H9 (cell line): ENCODE results near the gene MAP1LC3B. TPM values are rescaled to one million over a fixed set of nuclear protein-coding genes. Genes with fewer than 3 reads are reported as not detected.

Source experiments
- DNase-seq: peaks from one replicate; pipeline ENCODE4 v3.0.0-alpha.2; 2017
- H2AFZ ChIP-seq: one replicate; pipeline ENCODE4 v1.6.1; 2013; ENCODE audit warnings: mild to moderate bottlenecking, low read length, control low read depth, moderate library complexity
- H2AK5ac ChIP-seq: 2 replicates; pipeline ENCODE4 v1.6.1; 2013; ENCODE audit warnings: low read length, control low read depth, mixed read lengths; ENCODE audit not compliant: insufficient read length
- H2BK120ac ChIP-seq: one replicate; pipeline ENCODE4 v1.6.1; 2013; ENCODE audit warnings: low read depth, mild to moderate bottlenecking, low read length, control low read depth, inconsistent platforms; ENCODE audit not compliant: poor library complexity, severe bottlenecking
- H2BK12ac ChIP-seq: 2 replicates; pipeline ENCODE4 v1.6.1; 2013; ENCODE audit warnings: low read length, control low read depth, mixed read lengths, low read depth; ENCODE audit not compliant: insufficient read length
- H2BK15ac ChIP-seq: 2 replicates; pipeline ENCODE4 v1.6.1; 2013; ENCODE audit warnings: low read depth, low read length, control low read depth
- H2BK20ac ChIP-seq: one replicate; pipeline ENCODE4 v1.6.1; 2013; ENCODE audit warnings: low read depth, mild to moderate bottlenecking, low read length, control low read depth, inconsistent platforms; ENCODE audit not compliant: poor library complexity, severe bottlenecking
- H2BK5ac ChIP-seq: 2 replicates; pipeline ENCODE4 v1.6.1; 2013; ENCODE audit warnings: low read length, control low read depth, mixed read lengths; ENCODE audit not compliant: insufficient read length
- H3K14ac ChIP-seq: 2 replicates; pipeline ENCODE4 v1.6.1; 2013; ENCODE audit warnings: low read length, control low read depth; ENCODE audit not compliant: insufficient read depth
- H3K18ac ChIP-seq: 2 replicates; pipeline ENCODE4 v1.6.1; 2013; ENCODE audit warnings: low read depth, mild to moderate bottlenecking, mixed read lengths, low read length, control low read depth; ENCODE audit not compliant: insufficient read length
- H3K23ac ChIP-seq: 2 replicates; pipeline ENCODE4 v1.6.1; 2013; ENCODE audit warnings: low read length, control low read depth, mixed read lengths, low read depth; ENCODE audit not compliant: insufficient read length
- H3K23me2 ChIP-seq: 2 replicates; pipeline ENCODE4 v1.6.1; 2013; ENCODE audit warnings: low read depth, mild to moderate bottlenecking, mixed read lengths, low read length, control low read depth; ENCODE audit not compliant: insufficient read length, poor library complexity, severe bottlenecking
- H3K27ac ChIP-seq: 2 replicates; pipeline ENCODE4 v1.5.1; 2013; ENCODE audit warnings: low read length, control low read depth, mixed read lengths, low read depth; ENCODE audit not compliant: insufficient read length
- H3K27me3 ChIP-seq: 2 replicates; pipeline ENCODE4 v1.6.1; 2013; ENCODE audit warnings: low read length, control low read depth, inconsistent platforms; ENCODE audit not compliant: insufficient read depth
- H3K4ac ChIP-seq: 2 replicates; pipeline ENCODE4 v1.6.1; 2013; ENCODE audit warnings: low read depth, mild to moderate bottlenecking, control low read depth, inconsistent platforms, low read length, moderate library complexity
- H3K4me1 ChIP-seq: 2 replicates; pipeline ENCODE4 v1.6.1; 2013; ENCODE audit warnings: low read length, control low read depth, inconsistent platforms; ENCODE audit not compliant: insufficient read depth
- H3K4me2 ChIP-seq: 2 replicates; pipeline ENCODE4 v1.6.1; 2013; ENCODE audit warnings: low read length, control low read depth, mixed read lengths; ENCODE audit not compliant: insufficient read length, insufficient read depth
- H3K56ac ChIP-seq: 2 replicates; pipeline ENCODE4 v1.6.1; 2013; ENCODE audit warnings: low read depth, mild to moderate bottlenecking, mixed read lengths, low read length, control low read depth; ENCODE audit not compliant: insufficient read length
- H3K79me1 ChIP-seq: 2 replicates; pipeline ENCODE4 v1.6.1; 2013; ENCODE audit warnings: low read depth, mild to moderate bottlenecking, moderate library complexity, low read length, control low read depth, inconsistent platforms; ENCODE audit not compliant: insufficient read depth, poor library complexity, severe bottlenecking
- H3K79me2 ChIP-seq: 2 replicates; pipeline ENCODE4 v1.6.1; 2013; ENCODE audit warnings: low read length, control low read depth, inconsistent platforms; ENCODE audit not compliant: insufficient read depth
- H3K9ac ChIP-seq: 2 replicates; pipeline ENCODE4 v1.6.1; 2013; ENCODE audit warnings: low read length, control low read depth, mixed read lengths; ENCODE audit not compliant: insufficient read length; ENCODE audit errors: extremely low read depth
- H3K9me3 ChIP-seq: one replicate; pipeline ENCODE4 v1.6.1; 2013; ENCODE audit warnings: low read depth, low read length, inconsistent platforms; ENCODE audit not compliant: control insufficient read depth
- H3T11ph ChIP-seq: one replicate; pipeline ENCODE4 v1.6.1; 2013; ENCODE audit warnings: mild to moderate bottlenecking, low read length, control low read depth, inconsistent platforms
- H4K20me1 ChIP-seq: one replicate; pipeline ENCODE4 v1.6.1; 2013; ENCODE audit not compliant: control insufficient read depth, insufficient read length, insufficient read depth
- H4K5ac ChIP-seq: 2 replicates; pipeline ENCODE4 v1.6.1; 2013; ENCODE audit warnings: low read depth, mild to moderate bottlenecking, mixed read lengths, low read length, control low read depth; ENCODE audit not compliant: insufficient read length
- H4K8ac ChIP-seq: replicated peaks from 2 replicates; pipeline ENCODE4 v1.6.1; 2013; ENCODE audit warnings: low read length, control low read depth, mixed read lengths, low read depth; ENCODE audit not compliant: insufficient read length
- H4K91ac ChIP-seq: 2 replicates; pipeline ENCODE4 v1.6.1; 2013; ENCODE audit warnings: low read depth, mild to moderate bottlenecking, moderate library complexity, mixed read lengths, low read length, control low read depth; ENCODE audit not compliant: insufficient read length
- H3K27ac Mint-ChIP-seq, 3 experiments: 2 replicates in 2 of 3; 3 replicates in 1 of 3; pipeline ENCODE4 v1.8.0; 2020 to 2021; ENCODE audit warnings: mixed read lengths in 3 of 3, mild to moderate bottlenecking in 1 of 3, moderate library complexity in 1 of 3
- H3K27me3 Mint-ChIP-seq: 2 replicates; pipeline ENCODE4 v1.8.0; 2021; ENCODE audit warnings: low read depth, mild to moderate bottlenecking, moderate library complexity, mixed read lengths
- H3K36me3 Mint-ChIP-seq, 3 experiments: 2 replicates in 2 of 3; 3 replicates in 1 of 3; pipeline ENCODE4 v1.8.0; 2020 to 2021; ENCODE audit warnings: low read depth in 3 of 3, mixed read lengths in 3 of 3; ENCODE audit not compliant: insufficient read depth in 1 of 3
- H3K4me1 Mint-ChIP-seq, 2 experiments: 2 replicates each; pipeline ENCODE4 v1.8.0; 2020; ENCODE audit warnings: mixed read lengths in 2 of 2
- H3K4me3 Mint-ChIP-seq, 2 experiments: 2 replicates in 1 of 2; 3 replicates in 1 of 2; pipeline ENCODE4 v1.8.0; 2020 to 2021; ENCODE audit warnings: mild to moderate bottlenecking in 2 of 2, mixed read lengths in 2 of 2, moderate library complexity in 1 of 2
- H3K9me3 Mint-ChIP-seq, 2 experiments: 2 replicates in 1 of 2; 3 replicates in 1 of 2; pipeline ENCODE4 v1.8.0; 2020; ENCODE audit warnings: mild to moderate bottlenecking in 2 of 2, mixed read lengths in 2 of 2, moderate library complexity in 1 of 2
- WGBS: extraction: QIAGEN DNeasy Blood & Tissue Kit; methylation state at CpG from one replicate; pipeline ENCODE4 v1.1.7; 2013; ENCODE audit warnings: missing lambda C conversion rate, low lambda C conversion rate, mixed read lengths; ENCODE audit not compliant: insufficient read length; ENCODE audit errors: extremely low coverage; 5-methylcytosine and 5-hydroxymethylcytosine counted together
- total RNA-seq: library from RNA; stranded (reverse); gene quantifications from 2 replicates; pipeline ENCODE4 v1.2.1, GENCODE V29; 2021
- TF ChIP-seq, protein P1 (sequence below): fragments of 200-600 bp; sonication (generic); conservative IDR thresholded peaks from 3 replicates; pipeline ENCODE4 v1.8.0; 2021; ENCODE audit warnings: antibody characterized with exemption, mild to moderate bottlenecking

MAP1LC3B gene
- total RNA-seq, 1 experiment from 2014 or later: 47.1 TPM

DNA sequence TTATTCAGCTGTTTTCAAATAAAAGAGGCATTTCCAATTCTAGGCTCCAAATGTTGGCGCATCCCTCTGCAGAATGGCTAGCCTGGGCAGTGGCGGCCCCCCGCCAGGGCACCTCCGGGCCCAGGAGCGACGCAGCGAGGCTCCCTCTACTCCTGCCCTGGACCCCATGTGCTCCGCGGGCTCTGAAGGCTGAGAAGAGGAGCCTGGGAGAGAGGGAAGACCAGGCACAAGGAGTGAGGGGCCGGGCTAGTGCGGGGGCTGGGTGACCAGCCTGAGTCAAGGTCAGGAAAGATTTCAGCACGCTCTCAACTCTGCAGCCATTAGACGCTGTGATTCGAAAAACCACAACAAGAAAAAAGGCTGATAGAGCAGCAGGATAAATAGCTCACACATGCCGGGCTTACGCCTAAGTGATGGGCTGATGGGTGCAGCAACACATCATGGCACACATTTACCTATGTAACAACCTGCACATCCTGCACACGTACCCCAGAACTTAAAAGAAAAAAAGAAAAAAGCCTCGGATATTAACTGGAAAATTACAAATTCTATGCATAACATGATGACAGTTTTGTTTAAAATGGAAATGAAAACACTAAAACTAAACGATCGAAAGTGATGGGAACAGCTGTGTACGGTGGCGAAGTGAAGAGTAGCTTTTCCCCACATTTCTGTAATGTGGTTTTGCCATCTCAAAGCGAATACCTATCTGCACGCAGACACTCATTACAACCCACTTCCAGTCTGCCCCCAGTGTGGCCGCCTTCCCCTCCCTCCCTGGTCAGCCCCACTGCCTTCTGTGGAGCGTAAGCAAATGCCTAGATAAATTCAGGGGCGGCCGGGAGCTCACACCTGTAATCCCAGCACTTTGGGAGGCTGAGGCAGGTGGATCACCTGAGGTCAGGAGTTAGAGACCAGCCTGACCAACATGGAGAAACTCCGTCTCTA lies 44.4 kb downstream of the MAP1LC3B start:
- Histone ChIP-seq H3K18ac (no peak overlapping the region), H3K23ac (no peak overlapping the region), H3K56ac (no peak overlapping the region), H2BK15ac (no peak overlapping the region), H4K20me1 (no peaks in the 10 kb centered on the region), H2BK20ac (no peak overlapping the region), H3K27me3 (no peaks in the 10 kb centered on the region), H3K79me1 (peaks cover 5% of the 10 kb centered on the region), H3K4me1 (no peaks in the 10 kb centered on the region), H2BK12ac (no peak overlapping the region), H4K8ac (no peak overlapping the region), H3T11ph (no peak overlapping the region), H3K14ac (no peak overlapping the region), H3K4me2 (no peak overlapping the region), H4K5ac (no peak overlapping the region), H3K4ac (no peak overlapping the region), H2AK5ac (no peak overlapping the region), H2AFZ (no peak overlapping the region), H3K23me2 (no peaks in the 10 kb centered on the region), H3K79me2 (no peaks in the 10 kb centered on the region), H2BK5ac (no peak overlapping the region), H2BK120ac (no peak overlapping the region), H3K9me3 (no peaks in the 10 kb centered on the region), H3K27ac (no peak overlapping the region), H4K91ac (no peak overlapping the region), H3K9ac (no peak overlapping the region)
- Mint-ChIP-seq H3K27me3 (no peaks in the 10 kb centered on the region), H3K4me1 (peaks cover 7 to 8% of the 10 kb centered on the region in 2 experiments), H3K36me3 (peaks cover 2 to 14% (median 11%) of the 10 kb centered on the region in 3 experiments; a peak in 6 of 7 replicates), H3K27ac (peak overlapping the region in 1 of 3 experiments; percentile 73; a peak in 2 of 7 replicates), H3K9me3 (no peaks in the 10 kb centered on the region), H3K4me3 (no peak overlapping the region)
- no peak for DNase-seq
- WGBS: no CpG with 5 or more reads among the region's 29 CpGs
- TF ChIP-seq, protein P1, sequence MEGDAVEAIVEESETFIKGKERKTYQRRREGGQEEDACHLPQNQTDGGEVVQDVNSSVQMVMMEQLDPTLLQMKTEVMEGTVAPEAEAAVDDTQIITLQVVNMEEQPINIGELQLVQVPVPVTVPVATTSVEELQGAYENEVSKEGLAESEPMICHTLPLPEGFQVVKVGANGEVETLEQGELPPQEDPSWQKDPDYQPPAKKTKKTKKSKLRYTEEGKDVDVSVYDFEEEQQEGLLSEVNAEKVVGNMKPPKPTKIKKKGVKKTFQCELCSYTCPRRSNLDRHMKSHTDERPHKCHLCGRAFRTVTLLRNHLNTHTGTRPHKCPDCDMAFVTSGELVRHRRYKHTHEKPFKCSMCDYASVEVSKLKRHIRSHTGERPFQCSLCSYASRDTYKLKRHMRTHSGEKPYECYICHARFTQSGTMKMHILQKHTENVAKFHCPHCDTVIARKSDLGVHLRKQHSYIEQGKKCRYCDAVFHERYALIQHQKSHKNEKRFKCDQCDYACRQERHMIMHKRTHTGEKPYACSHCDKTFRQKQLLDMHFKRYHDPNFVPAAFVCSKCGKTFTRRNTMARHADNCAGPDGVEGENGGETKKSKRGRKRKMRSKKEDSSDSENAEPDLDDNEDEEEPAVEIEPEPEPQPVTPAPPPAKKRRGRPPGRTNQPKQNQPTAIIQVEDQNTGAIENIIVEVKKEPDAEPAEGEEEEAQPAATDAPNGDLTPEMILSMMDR: no peak
